MM.1S (cell line): Measurements from ENCODE around the gene LAMB3.
A peak's percentile ranks its signal among the peaks of the same experiment; 100 is the strongest.

Source experiments
- DNase-seq: peaks from one replicate; pipeline ENCODE4 v3.0.0-alpha.2; 2015
- H2AFZ ChIP-seq: fragments of 300-600 bp; sonication (generic); 2 replicates; pipeline ENCODE4 v1.6.0; 2016; ENCODE audit warnings: antibody characterized with exemption, low read length
- H3F3A ChIP-seq: fragments of 300-600 bp; sonication (generic); 2 replicates; pipeline ENCODE4 v1.6.1; 2016; ENCODE audit warnings: mild to moderate bottlenecking, antibody characterized with exemption, low read length, moderate library complexity, mixed read lengths; ENCODE audit not compliant: insufficient read depth
- H3K27ac ChIP-seq: fragments of 300-600 bp; sonication (generic); 2 replicates; pipeline ENCODE4 v1.5.1; 2016; ENCODE audit warnings: mild to moderate bottlenecking, low read length
- H3K27me3 ChIP-seq: fragments of 300-600 bp; sonication (generic); replicated peaks from 2 replicates; pipeline ENCODE4 v1.6.0; 2016; ENCODE audit warnings: low read length; ENCODE audit not compliant: insufficient read depth
- H3K36me3 ChIP-seq: fragments of 300-600 bp; sonication (generic); replicated peaks from 2 replicates; pipeline ENCODE4 v1.6.1; 2016; ENCODE audit warnings: mild to moderate bottlenecking, low read length, mixed read lengths; ENCODE audit not compliant: insufficient read depth
- H3K4me1 ChIP-seq: fragments of 300-600 bp; sonication (generic); 2 replicates; pipeline ENCODE4 v1.6.1; 2016; ENCODE audit warnings: low read length, mixed read lengths
- H3K4me2 ChIP-seq: fragments of 300-600 bp; sonication (generic); 2 replicates; pipeline ENCODE4 v1.6.0; 2016; ENCODE audit warnings: low read depth, low read length
- H3K4me3 ChIP-seq: fragments of 300-600 bp; sonication (generic); 2 replicates; pipeline ENCODE4 v1.5.1; 2016; ENCODE audit warnings: low read length, mixed read lengths
- H3K79me2 ChIP-seq: fragments of 300-600 bp; sonication (generic); 2 replicates; pipeline ENCODE4 v1.6.1; 2016; ENCODE audit warnings: mixed run types, low read length, mixed read lengths
- H3K9ac ChIP-seq: fragments of 300-600 bp; sonication (generic); 2 replicates; pipeline ENCODE4 v1.6.1; 2016; ENCODE audit warnings: low read length, mixed read lengths
- H3K9me2 ChIP-seq: fragments of 300-600 bp; sonication (generic); replicated peaks from 2 replicates; pipeline ENCODE4 v1.6.1; 2016; ENCODE audit warnings: mild to moderate bottlenecking, low read length, mixed read lengths; ENCODE audit not compliant: insufficient read depth
- H3K9me3 ChIP-seq: fragments of 300-600 bp; sonication (generic); replicated peaks from 2 replicates; pipeline ENCODE4 v1.6.1; 2016; ENCODE audit warnings: mild to moderate bottlenecking, low read length, mixed read lengths; ENCODE audit not compliant: insufficient read depth
- H4K20me1 ChIP-seq: fragments of 300-600 bp; sonication (generic); 2 replicates; pipeline ENCODE4 v1.6.1; 2016; ENCODE audit warnings: mild to moderate bottlenecking, low read length, moderate library complexity, mixed read lengths; ENCODE audit not compliant: insufficient read depth
- CTCF ChIP-seq: fragments of 300-600 bp; sonication (generic); IDR thresholded peaks from 2 replicates; pipeline ENCODE4 v1.5.1; 2016; ENCODE audit warnings: antibody characterized with exemption, low read length, mixed read lengths
- EZH2 ChIP-seq: fragments of 300-600 bp; sonication (generic); optimal IDR thresholded peaks from 2 replicates; pipeline ENCODE3; 2017; ENCODE audit warnings: low read depth, mild to moderate bottlenecking, antibody characterized with exemption, low read length, mixed read lengths
- EZH2phosphoT487 ChIP-seq: fragments of 300-600 bp; sonication (generic); IDR thresholded peaks from 2 replicates; pipeline ENCODE4 v1.6.1; 2018; ENCODE audit warnings: antibody characterized with exemption, low read length

The LAMB3 gene

GRCh38 chr1:209673631-209674417 lies 21.6 kb upstream of the LAMB3 start:
- peaks cover 37% of the 10 kb centered on the region for H3K4me1 ChIP-seq
- peaks cover 17% of the 10 kb centered on the region for H3F3A ChIP-seq
- H3K79me2 ChIP-seq, result no peaks in the 10 kb centered on the region
- H3K27ac ChIP-seq, result peak overlapping the region; percentile 78
- no peaks in the 10 kb centered on the region for H4K20me1 ChIP-seq
- no peaks in the 10 kb centered on the region for H3K36me3 ChIP-seq
- DNase-seq, result no peak
- no peak for TF ChIP-seq EZH2phosphoT487
- no peak for TF ChIP-seq CTCF
- TF ChIP-seq EZH2, result no peak
- H2AFZ ChIP-seq, result peak overlapping the region; percentile 3; the same call in 1 of the 2 replicates
- H3K9ac ChIP-seq, result peak overlapping the region; percentile 14; the same call in 1 of the 2 replicates
- H3K4me2 ChIP-seq, result peak overlapping the region; percentile 36
- no peaks in the 10 kb centered on the region for H3K27me3 ChIP-seq
- H3K4me3 ChIP-seq, result no peak overlapping the region
- no peaks in the 10 kb centered on the region for H3K9me3 ChIP-seq
- no peaks in the 10 kb centered on the region for H3K9me2 ChIP-seq

- peak overlapping the region; percentile 28; the same call in 1 of the 2 replicates for H2AFZ ChIP-seq
- H4K20me1 ChIP-seq, result no peaks in the 10 kb centered on the region
- H3K4me2 ChIP-seq, result peak overlapping the region; percentile 36
- H3K36me3 ChIP-seq, result no peaks in the 10 kb centered on the region
- H3K4me1 ChIP-seq, result peaks cover 37% of the 10 kb centered on the region
- TF ChIP-seq CTCF (no peak), EZH2 (no peak), EZH2phosphoT487 (no peak)
- H3K27ac ChIP-seq, result peak overlapping the region; percentile 78
- no peak overlapping the region for H3K4me3 ChIP-seq
- no peaks in the 10 kb centered on the region for H3K27me3 ChIP-seq
- H3K79me2 ChIP-seq, result no peaks in the 10 kb centered on the region
- peak; percentile 96 for DNase-seq
- no peaks in the 10 kb centered on the region for H3K9me2 ChIP-seq
- no peaks in the 10 kb centered on the region for H3K9me3 ChIP-seq
- peak overlapping the region; percentile 14; the same call in 1 of the 2 replicates for H3K9ac ChIP-seq
- H3F3A ChIP-seq, result peaks cover 17% of the 10 kb centered on the region
Measured at GRCh38 chr1:209672705-209673630, 20.7 kb upstream of the LAMB3 start.

DNA sequence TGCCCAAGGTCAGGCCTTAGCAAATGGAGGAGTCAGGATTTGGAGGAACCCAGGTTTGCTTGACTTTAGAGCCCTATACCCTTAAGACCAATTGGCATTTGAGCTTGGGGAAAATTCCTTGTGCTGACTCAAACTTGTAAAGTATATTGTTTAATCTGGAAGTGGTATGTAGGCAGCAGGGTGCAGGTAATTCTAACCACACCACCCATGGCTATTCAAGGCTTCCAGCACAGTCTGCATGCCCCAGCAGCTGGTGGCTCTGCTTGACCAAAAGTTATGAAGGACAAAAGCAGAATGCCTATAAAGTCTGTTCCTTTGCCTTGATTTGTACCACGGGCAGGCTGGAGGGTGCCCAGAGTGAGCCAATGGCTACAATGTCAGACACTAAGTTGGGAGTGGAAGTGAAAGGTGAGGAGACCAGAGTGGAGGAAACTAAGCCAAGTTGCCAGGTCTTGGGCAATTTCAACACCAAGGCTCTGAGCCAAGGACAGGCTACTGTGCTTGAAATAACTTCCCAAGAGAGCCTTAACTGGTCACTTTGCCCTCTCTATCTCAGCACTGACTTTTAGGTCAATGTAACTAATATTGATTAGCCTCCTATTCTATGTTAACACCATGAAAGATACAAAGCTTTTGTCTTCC lies 18.3 kb upstream of the LAMB3 start:
- no peaks in the 10 kb centered on the region for H3K36me3 ChIP-seq
- H3K4me1 ChIP-seq, result peaks cover 37% of the 10 kb centered on the region
- no peaks in the 10 kb centered on the region for H3K9me3 ChIP-seq
- H3K9me2 ChIP-seq, result no peaks in the 10 kb centered on the region
- no peak overlapping the region for H2AFZ ChIP-seq
- H3K79me2 ChIP-seq, result no peaks in the 10 kb centered on the region
- H3K4me3 ChIP-seq, result no peak overlapping the region
- peaks cover 17% of the 10 kb centered on the region for H3F3A ChIP-seq
- H3K9ac ChIP-seq, result no peak overlapping the region
- no peak overlapping the region for H3K4me2 ChIP-seq
- TF ChIP-seq EZH2phosphoT487 (no peak), CTCF (no peak), EZH2 (no peak)
- H4K20me1 ChIP-seq, result no peaks in the 10 kb centered on the region
- H3K27ac ChIP-seq, result no peak overlapping the region
- H3K27me3 ChIP-seq, result no peaks in the 10 kb centered on the region
- DNase-seq, result no peak
